ENCODE data around the gene EEFSEC. TPM values are rescaled to one million over a fixed set of nuclear protein-coding genes. Genes with fewer than 3 reads are reported as not detected.

EEFSEC gene
- total RNA-seq, 1 donor from 2014 or later: 15.6 TPM

DNA sequence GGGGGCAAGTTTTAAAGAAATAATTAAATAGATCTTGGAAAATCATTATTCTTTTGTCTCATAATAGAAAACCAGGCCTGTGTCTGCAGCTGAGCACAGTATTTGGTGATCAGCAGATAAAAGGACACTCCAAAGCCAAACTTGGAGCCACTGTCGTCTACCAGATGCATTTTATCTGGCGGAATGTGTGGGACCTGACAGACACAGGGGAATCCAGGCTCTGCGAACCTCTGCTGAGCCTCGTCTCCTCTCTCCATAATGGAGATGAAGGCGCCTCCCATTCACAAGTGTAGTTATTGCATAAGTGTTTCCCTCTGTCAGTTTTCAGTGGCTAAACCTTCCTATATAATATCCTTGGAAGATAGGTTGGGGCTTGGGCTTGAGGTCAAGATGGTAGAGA lies 42.1 kb downstream of the EEFSEC start:
- TF ChIP-seq, protein P1, sequence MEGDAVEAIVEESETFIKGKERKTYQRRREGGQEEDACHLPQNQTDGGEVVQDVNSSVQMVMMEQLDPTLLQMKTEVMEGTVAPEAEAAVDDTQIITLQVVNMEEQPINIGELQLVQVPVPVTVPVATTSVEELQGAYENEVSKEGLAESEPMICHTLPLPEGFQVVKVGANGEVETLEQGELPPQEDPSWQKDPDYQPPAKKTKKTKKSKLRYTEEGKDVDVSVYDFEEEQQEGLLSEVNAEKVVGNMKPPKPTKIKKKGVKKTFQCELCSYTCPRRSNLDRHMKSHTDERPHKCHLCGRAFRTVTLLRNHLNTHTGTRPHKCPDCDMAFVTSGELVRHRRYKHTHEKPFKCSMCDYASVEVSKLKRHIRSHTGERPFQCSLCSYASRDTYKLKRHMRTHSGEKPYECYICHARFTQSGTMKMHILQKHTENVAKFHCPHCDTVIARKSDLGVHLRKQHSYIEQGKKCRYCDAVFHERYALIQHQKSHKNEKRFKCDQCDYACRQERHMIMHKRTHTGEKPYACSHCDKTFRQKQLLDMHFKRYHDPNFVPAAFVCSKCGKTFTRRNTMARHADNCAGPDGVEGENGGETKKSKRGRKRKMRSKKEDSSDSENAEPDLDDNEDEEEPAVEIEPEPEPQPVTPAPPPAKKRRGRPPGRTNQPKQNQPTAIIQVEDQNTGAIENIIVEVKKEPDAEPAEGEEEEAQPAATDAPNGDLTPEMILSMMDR (IDR thresholded peaks at IDR 0.05): no peak
- H3K36me3 Mint-ChIP-seq (ENCODE audit: unreplicated experiment): no peaks in the 10 kb centered on the region
- no peaks in the 10 kb centered on the region for H3K9me3 Mint-ChIP-seq (ENCODE audit: unreplicated experiment)
- H3K27ac Mint-ChIP-seq (ENCODE audit: unreplicated experiment): no peak overlapping the region
- no peak for DNase-seq (ENCODE audit: extremely low spot score, unreplicated experiment)
- H3K4me3 Mint-ChIP-seq (ENCODE audit: unreplicated experiment): no peak overlapping the region
- peaks cover 12% of the 10 kb centered on the region for H3K4me1 Mint-ChIP-seq (ENCODE audit: unreplicated experiment)
- no peaks in the 10 kb centered on the region for H3K27me3 Mint-ChIP-seq (ENCODE audit: unreplicated experiment)

DNA sequence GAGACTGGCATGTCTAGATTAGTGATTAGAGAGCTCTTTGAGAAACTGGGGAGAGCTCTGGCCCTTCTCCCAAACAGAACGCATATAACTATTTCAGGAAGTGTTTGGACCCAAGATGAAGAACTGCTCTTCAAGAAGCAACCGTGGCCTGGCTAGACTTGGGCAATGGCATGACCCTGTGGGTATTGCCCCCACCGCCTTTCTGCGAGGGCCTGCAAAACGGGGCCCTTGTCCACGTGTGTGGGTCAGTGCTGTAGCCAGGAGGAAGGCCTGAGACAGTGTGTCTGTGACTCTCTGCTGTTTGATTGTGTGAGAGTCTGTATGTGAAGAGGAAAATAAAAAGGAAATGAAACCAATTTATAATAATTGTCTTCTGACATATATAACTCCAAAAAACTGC lies 42.5 kb downstream of the EEFSEC start:
- Mint-ChIP-seq H3K4me3 (ENCODE audit: unreplicated experiment) (no peak overlapping the region), H3K4me1 (ENCODE audit: unreplicated experiment) (peaks cover 10% of the 10 kb centered on the region)
- TF ChIP-seq, protein P1 (IDR thresholded peaks at IDR 0.05): no peak

DNA sequence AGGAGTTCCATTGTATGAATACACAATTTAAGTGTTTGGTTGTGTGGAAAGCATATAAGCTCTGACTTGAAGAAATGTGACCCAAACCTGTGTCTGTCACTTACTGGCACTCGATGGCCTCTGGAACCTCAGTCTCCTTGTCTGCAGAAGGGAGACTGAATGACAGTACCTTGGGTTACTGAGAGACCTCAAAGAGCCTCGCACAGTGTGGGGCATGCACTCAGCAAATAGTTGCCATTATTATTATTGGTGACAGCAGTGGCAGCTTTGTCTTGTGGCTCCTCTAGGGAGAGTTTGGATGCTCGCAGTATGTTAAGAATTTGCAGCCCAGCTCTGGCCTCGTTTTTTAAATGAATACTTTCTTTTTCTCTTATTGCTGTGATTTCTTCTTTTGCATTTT lies 43.4 kb downstream of the EEFSEC start:
- Mint-ChIP-seq H3K9me3 (ENCODE audit: unreplicated experiment) (no peaks in the 10 kb centered on the region), H3K36me3 (ENCODE audit: unreplicated experiment) (peaks cover under 1% of the 10 kb centered on the region), H3K4me3 (ENCODE audit: unreplicated experiment) (no peak overlapping the region), H3K4me1 (ENCODE audit: unreplicated experiment) (peaks cover 10% of the 10 kb centered on the region), H3K27ac (ENCODE audit: unreplicated experiment) (no peak overlapping the region), H3K27me3 (ENCODE audit: unreplicated experiment) (no peaks in the 10 kb centered on the region)
- no peak for DNase-seq (ENCODE audit: extremely low spot score, unreplicated experiment)
- TF ChIP-seq, protein P1 (IDR thresholded peaks at IDR 0.05): no peak

More for the DNA sequence above, 42.5 kb downstream of the EEFSEC start:
- H3K27ac Mint-ChIP-seq (ENCODE audit: unreplicated experiment): no peak overlapping the region
- DNase-seq (ENCODE audit: extremely low spot score, unreplicated experiment): no peak
- no peaks in the 10 kb centered on the region for H3K9me3 Mint-ChIP-seq (ENCODE audit: unreplicated experiment)
- no peaks in the 10 kb centered on the region for H3K27me3 Mint-ChIP-seq (ENCODE audit: unreplicated experiment)
- no peaks in the 10 kb centered on the region for H3K36me3 Mint-ChIP-seq (ENCODE audit: unreplicated experiment)

DNA sequence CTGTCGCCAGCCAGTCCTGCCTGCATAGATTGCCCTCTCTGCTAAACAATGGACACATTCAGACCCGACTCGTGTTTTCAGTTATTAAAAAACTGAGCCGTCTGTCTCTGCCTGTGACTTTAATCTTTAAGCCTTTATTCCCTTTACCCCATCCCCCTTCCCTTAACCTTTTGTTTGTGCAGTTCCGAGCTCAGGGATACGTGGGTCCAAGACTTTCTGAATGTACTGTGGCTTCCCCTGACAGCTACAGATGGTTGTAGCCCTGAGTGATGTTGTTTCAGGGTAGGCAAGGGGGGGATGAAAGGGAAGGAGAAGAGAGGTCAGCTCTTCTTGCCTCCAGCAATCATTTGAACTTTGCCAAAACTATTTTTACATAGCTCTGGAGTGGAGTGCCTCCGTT lies 44.6 kb downstream of the EEFSEC start:
- TF ChIP-seq, protein P1 (IDR thresholded peaks at IDR 0.05): no peak
- peaks cover 5% of the 10 kb centered on the region for H3K36me3 Mint-ChIP-seq (ENCODE audit: unreplicated experiment)
- H3K27ac Mint-ChIP-seq (ENCODE audit: unreplicated experiment): no peak overlapping the region
- H3K4me1 Mint-ChIP-seq (ENCODE audit: unreplicated experiment): peaks cover 10% of the 10 kb centered on the region
- H3K4me3 Mint-ChIP-seq (ENCODE audit: unreplicated experiment): no peak overlapping the region
- DNase-seq (ENCODE audit: extremely low spot score, unreplicated experiment): no peak
- no peaks in the 10 kb centered on the region for H3K27me3 Mint-ChIP-seq (ENCODE audit: unreplicated experiment)
- no peaks in the 10 kb centered on the region for H3K9me3 Mint-ChIP-seq (ENCODE audit: unreplicated experiment)

DNA sequence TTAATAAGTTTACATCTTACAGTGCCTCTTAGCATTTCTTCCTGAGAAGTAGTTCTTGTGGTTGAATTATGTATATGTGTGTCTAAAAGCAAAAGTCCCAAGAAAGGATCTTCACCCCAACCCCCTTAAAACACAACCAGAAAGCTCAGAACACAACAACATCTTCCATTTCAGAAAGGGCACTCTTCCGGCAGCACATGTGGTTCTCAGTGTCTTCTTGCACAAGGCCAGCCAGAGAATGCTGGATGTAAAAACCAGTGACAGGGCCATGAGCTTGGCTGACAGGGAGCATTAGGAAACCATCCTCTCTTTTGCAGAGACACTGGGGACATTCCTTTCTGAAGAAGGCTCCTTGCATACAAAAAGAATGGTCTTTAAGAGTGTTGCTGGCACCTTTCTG lies 45.0 kb downstream of the EEFSEC start:
- peaks cover 6% of the 10 kb centered on the region for H3K36me3 Mint-ChIP-seq (ENCODE audit: unreplicated experiment)
- H3K27ac Mint-ChIP-seq (ENCODE audit: unreplicated experiment): no peak overlapping the region
- no peaks in the 10 kb centered on the region for H3K27me3 Mint-ChIP-seq (ENCODE audit: unreplicated experiment)
- no peaks in the 10 kb centered on the region for H3K9me3 Mint-ChIP-seq (ENCODE audit: unreplicated experiment)
- no peak for DNase-seq (ENCODE audit: extremely low spot score, unreplicated experiment)
- no peak overlapping the region for H3K4me3 Mint-ChIP-seq (ENCODE audit: unreplicated experiment)
- peaks cover 10% of the 10 kb centered on the region for H3K4me1 Mint-ChIP-seq (ENCODE audit: unreplicated experiment)
- TF ChIP-seq, protein P1 (IDR thresholded peaks at IDR 0.05): no peak
